Suprapubic skin (tissue), 3 donors: Measurements from ENCODE around the gene LARGE1.

Source experiments
- CTCF ChIP-seq, 2 donors: fragments of 200-600 bp in 1 of 2; fragments of 450-650 bp in 1 of 2; sonication (generic) in 1 of 2; IDR thresholded peaks; one replicate each; pipeline ENCODE4 v1.5.1; 2016 to 2019; ENCODE audit warnings: antibody characterized with exemption in 2 of 2, mild to moderate bottlenecking in 1 of 2, moderate library complexity in 1 of 2
- POLR2A ChIP-seq, 2 donors: fragments of 450-650 bp; IDR thresholded peaks; one replicate each; pipeline ENCODE4 v1.6.1; 2017; ENCODE audit warnings: antibody characterized with exemption in 2 of 2, mild to moderate bottlenecking in 2 of 2, moderate library complexity in 2 of 2

GRCh38 chr22:33561149-33561807 is 359.0 kb downstream of the LARGE1 start:
- TF ChIP-seq POLR2A (IDR thresholded peaks at IDR 0.05): no peak
- no peak for TF ChIP-seq CTCF (IDR thresholded peaks at IDR 0.05)
